Endothelial cell of umbilical vein (primary cell): ENCODE measurements around the gene TNRC6A. TPM values are rescaled to one million over a fixed set of nuclear protein-coding genes. Genes with fewer than 3 reads are reported as not detected.

Source experiments
- BruUV-seq: library from RNA; stranded (reverse); fragments of 400-500 nt; replicated peaks from 2 replicates; lab custom pipeline; 2021; lab: Mats Ljungman, UMichigan
- CTCF ChIA-PET: fragments of 300-600, 350-600 bp; sonication (Branson Sonifier 250); formaldehyde crosslinking; loops from one replicate; lab custom pipeline; 2021; ENCODE audit warnings: antibody characterized with exemption, inconsistent platforms; lab: Charles Lee
- POLR2A ChIA-PET: fragments of 300-600, 350-600 bp; sonication (Branson Sonifier 250); formaldehyde crosslinking; loops from one replicate; lab custom pipeline; 2021; ENCODE audit warnings: antibody characterized with exemption, inconsistent platforms; lab: Charles Lee
- DNase-seq: peaks from one replicate; pipeline ENCODE4 v3.0.0-alpha.2; 2011; ENCODE audit warnings: low read depth, low spot score
- FAIRE-seq: peaks from 2 replicates; lab custom pipeline; 2011; peaks lifted over from hg19 to GRCh38; lab: Jason Lieb, UNC
- H2AFZ ChIP-seq: 2 replicates; pipeline ENCODE4 v1.6.0; 2012; ENCODE audit warnings: low read depth, low read length, control low read depth, inconsistent platforms
- H3K27ac ChIP-seq: 2 replicates; pipeline ENCODE4 v1.5.1; 2011; ENCODE audit warnings: low read depth, mild to moderate bottlenecking, control low read depth, low read length, moderate library complexity; ENCODE audit not compliant: insufficient read depth
- H3K27me3 ChIP-seq, 2 experiments: 2 replicates each; pipeline versions ENCODE4 v1.6.0 to v1.6.1; 2011; ENCODE audit warnings: low read length in 2 of 2, mixed read lengths in 1 of 2; ENCODE audit not compliant: control insufficient read depth in 2 of 2, insufficient read depth in 2 of 2
- H3K36me3 ChIP-seq, 2 experiments: 2 replicates in 1 of 2; 3 replicates in 1 of 2; pipeline ENCODE4 v1.5.1; 2011; ENCODE audit warnings: low read length in 2 of 2, mild to moderate bottlenecking in 1 of 2, moderate library complexity in 1 of 2; ENCODE audit not compliant: control insufficient read depth in 2 of 2, insufficient read depth in 2 of 2; ENCODE audit errors: extremely low read depth in 1 of 2
- H3K4me1 ChIP-seq: 3 replicates; pipeline ENCODE4 v1.5.1; 2011; ENCODE audit warnings: mild to moderate bottlenecking, low read length; ENCODE audit not compliant: control insufficient read depth, insufficient read depth; ENCODE audit errors: extremely low read depth
- H3K4me2 ChIP-seq: 2 replicates; pipeline ENCODE4 v1.6.1; 2011; ENCODE audit warnings: low read length, control low read depth, mixed read lengths; ENCODE audit not compliant: insufficient read depth
- H3K4me3 ChIP-seq, 3 experiments: fragments of 200-600 bp in 1 of 3; sonication (generic), shearing (Covaris generic) in 1 of 3; replicated peaks in 1 of 3; 2 replicates each; pipeline ENCODE4 v1.5.1; 2011 to 2016; ENCODE audit warnings: control low read depth in 3 of 3, low read length in 3 of 3, mild to moderate bottlenecking in 2 of 3, inconsistent platforms in 1 of 3, low read depth in 1 of 3, moderate library complexity in 1 of 3; ENCODE audit not compliant: insufficient read depth in 1 of 3
- H3K79me2 ChIP-seq: 2 replicates; pipeline ENCODE4 v1.6.0; 2012; ENCODE audit warnings: low read length, inconsistent platforms; ENCODE audit not compliant: control insufficient read depth, insufficient read depth
- H3K9ac ChIP-seq: replicated peaks from 2 replicates; pipeline ENCODE3; 2011; ENCODE audit warnings: low read length, control low read depth; ENCODE audit not compliant: insufficient read depth; ENCODE audit errors: extremely low read depth
- H3K9me1 ChIP-seq: replicated peaks from 3 replicates; pipeline ENCODE4 v1.6.0; 2011; ENCODE audit warnings: mild to moderate bottlenecking, low read length; ENCODE audit not compliant: control insufficient read depth, insufficient read depth; ENCODE audit errors: extremely low read depth
- H3K9me3 ChIP-seq: replicated peaks from 2 replicates; pipeline ENCODE4 v1.5.1; 2012; ENCODE audit warnings: low read length, inconsistent platforms; ENCODE audit not compliant: control insufficient read depth, insufficient read depth
- H4K20me1 ChIP-seq: replicated peaks from 2 replicates; pipeline ENCODE3; 2011; ENCODE audit warnings: mild to moderate bottlenecking, low read length; ENCODE audit not compliant: control insufficient read depth, insufficient read depth; ENCODE audit errors: extremely low read depth
- CTCF ChIP-seq, 2 donors: IDR thresholded peaks; 1 replicate in 1 of 2; 2 replicates in 1 of 2; pipeline ENCODE4 v1.5.1; 2011; ENCODE audit warnings: low read length in 2 of 2, mild to moderate bottlenecking in 2 of 2, moderate library complexity in 2 of 2, control low read depth in 1 of 2, inconsistent platforms in 1 of 2, low read depth in 1 of 2; ENCODE audit not compliant: insufficient read depth in 1 of 2; ENCODE audit errors: extremely low read depth in 1 of 2
- EZH2 ChIP-seq: IDR thresholded peaks from 2 replicates; pipeline ENCODE4 v1.6.1; 2012; ENCODE audit warnings: borderline replicate concordance, low read depth, mild to moderate bottlenecking, moderate library complexity, low read length, inconsistent platforms; ENCODE audit not compliant: severe bottlenecking
- FOS ChIP-seq: IDR thresholded peaks from 2 replicates; pipeline ENCODE4 v1.6.1; 2011; ENCODE audit warnings: mild to moderate bottlenecking, low read length, moderate library complexity, borderline replicate concordance; ENCODE audit not compliant: insufficient read depth
- GATA2 ChIP-seq: IDR thresholded peaks from 2 replicates; pipeline ENCODE4 v1.7.0; 2011; ENCODE audit warnings: low read depth, mild to moderate bottlenecking, moderate library complexity, mixed read lengths, low read length; ENCODE audit not compliant: insufficient read length, insufficient read depth
- JUN ChIP-seq: IDR thresholded peaks from 2 replicates; pipeline ENCODE4 v1.6.1; 2011; ENCODE audit warnings: borderline replicate concordance, low read depth; ENCODE audit not compliant: insufficient read length, insufficient read depth
- MAX ChIP-seq: IDR thresholded peaks from 2 replicates; pipeline ENCODE4 v1.6.1; 2011; ENCODE audit not compliant: insufficient read depth, insufficient read length
- MYC ChIP-seq: IDR thresholded peaks from one replicate; pipeline ENCODE4 v1.6.1; 2011; ENCODE audit warnings: mild to moderate bottlenecking, low read depth, low read length
- POLR2A ChIP-seq: IDR thresholded peaks from 2 replicates; pipeline ENCODE4 v1.6.1; 2012; ENCODE audit warnings: low read depth, mild to moderate bottlenecking, control low read depth, low read length
- POLR2AphosphoS5 ChIP-seq: IDR thresholded peaks from 2 replicates; pipeline ENCODE4 v1.6.1; 2012; ENCODE audit warnings: low read depth, mild to moderate bottlenecking, control low read depth, low read length, moderate library complexity; ENCODE audit not compliant: insufficient read depth
- dilution Hi-C: fragments of 300-500 bp; cut with MboI; formaldehyde crosslinking; loops from one replicate; pipeline ENCODE4 v1.15.0; 2019; ENCODE audit warnings: low sequenced_read_pairs; ENCODE audit not compliant: extremely low pct_ligation_motif_present
- intact Hi-C: fragments of 100-400 bp; cut with micrococcal nuclease; formaldehyde crosslinking; loops from one replicate; pipeline ENCODE4 v1.10.0; 2022
- polyA plus RNA-seq, 4 experiments: library from polyadenylated mRNA; depleted of rRNA in 3 of 4; stranded (reverse) in 3 of 4; unstranded in 1 of 4; fragments of >200 nt; gene quantifications; 2 replicates each; pipeline versions ENCODE4 v1.2.1 to v1.2.3, GENCODE V29; 2011 to 2012; ENCODE audit warnings: missing spikeins in 1 of 4
- total RNA-seq: library from RNA; stranded (reverse); gene quantifications from 2 replicates; pipeline ENCODE4 v1.2.3, GENCODE V29; 2021

The TNRC6A gene
- total and polyA plus RNA-seq, 2 donors (not counting 3 experiments of a cell fraction or from before 2014, with no cell fraction given): 39.3 to 74.5 TPM

GRCh38 chr16:24776501-24777220 lies 47.2 kb downstream of the TNRC6A start:
- H2AFZ ChIP-seq: no peak overlapping the region
- H3K27ac ChIP-seq: no peak overlapping the region
- no peak for FAIRE-seq
- no peaks in the 10 kb centered on the region for H4K20me1 ChIP-seq
- peak; percentile 63 for DNase-seq
- H3K36me3 ChIP-seq: peaks cover 8 to 9% of the 10 kb centered on the region in 2 experiments
- intact Hi-C loops (no loop called here), dilution Hi-C loops (no loop called here)
- peaks cover 46% of the 10 kb centered on the region for H3K79me2 ChIP-seq
- peaks cover 2% of the 10 kb centered on the region for H3K9me1 ChIP-seq
- TF ChIP-seq MAX: no peak
- no peak for TF ChIP-seq EZH2
- TF ChIP-seq POLR2A: no peak
- no peak for TF ChIP-seq JUN
- TF ChIP-seq FOS: no peak
- TF ChIP-seq GATA2: no peak
- no peak for TF ChIP-seq CTCF (IDR thresholded peaks at IDR 0.05; ENCODE audit: extremely low read depth in 1 of 2, insufficient read depth in 1 of 2, low read depth in 1 of 2, low read length in 2 of 2)
- no peak for TF ChIP-seq MYC
- TF ChIP-seq POLR2AphosphoS5: no peak
- H3K27me3 ChIP-seq: no peaks in the 10 kb centered on the region
- no peaks in the 10 kb centered on the region for H3K9me3 ChIP-seq
- H3K4me3 ChIP-seq: no peak overlapping the region
- no TSS peak for BruUV-seq
- H3K4me2 ChIP-seq: no peak overlapping the region
- no peaks in the 10 kb centered on the region for H3K4me1 ChIP-seq
- ChIA-PET CTCF (interaction anchor here (0.8 to 1.1 kb wide), 3 partner anchors 8 to 259 kb away, joined by 3 to 6 read pairs (median 3); no protein-coding TSS in a partner anchor), POLR2A (no interaction called here)
- no peak overlapping the region for H3K9ac ChIP-seq
